Hepatocyte (in vitro differentiated cells): Measurements from ENCODE around the gene CCL20. TPM values are rescaled to one million over a fixed set of nuclear protein-coding genes. Genes with fewer than 3 reads are reported as not detected.

Source experiments
- DNase-seq: peaks from one replicate; pipeline ENCODE4 v3.0.0-alpha.2; 2016; ENCODE audit warnings: low spot score
- H2AFZ ChIP-seq: fragments of 200-600 bp; sonication (generic); 2 replicates; pipeline ENCODE4 v1.6.0; 2016; ENCODE audit warnings: antibody characterized with exemption, mild to moderate bottlenecking
- H3K27ac ChIP-seq: fragments of 200-600 bp; sonication (generic); 2 replicates; pipeline ENCODE4 v1.5.1; 2016; ENCODE audit warnings: mild to moderate bottlenecking
- H3K27me3 ChIP-seq: fragments of 200-600 bp; sonication (generic); 2 replicates; pipeline ENCODE4 v1.6.1; 2016
- H3K36me3 ChIP-seq: fragments of 200-600 bp; sonication (generic); replicated peaks from 2 replicates; pipeline ENCODE4 v1.5.1; 2016; ENCODE audit warnings: low read depth; ENCODE audit not compliant: insufficient read depth
- H3K4me1 ChIP-seq: fragments of 200-600 bp; sonication (generic); 2 replicates; pipeline ENCODE4 v1.5.1; 2016; ENCODE audit warnings: mild to moderate bottlenecking, moderate library complexity; ENCODE audit not compliant: insufficient read depth
- H3K4me2 ChIP-seq: fragments of 200-600 bp; sonication (generic); 2 replicates; pipeline ENCODE4 v1.6.0; 2016
- H3K4me3 ChIP-seq: fragments of 200-600 bp; sonication (generic); 2 replicates; pipeline ENCODE4 v1.5.1; 2016; ENCODE audit warnings: mild to moderate bottlenecking
- H3K79me2 ChIP-seq: fragments of 200-600 bp; sonication (generic); 2 replicates; pipeline ENCODE4 v1.6.0; 2017; ENCODE audit warnings: mild to moderate bottlenecking
- H3K9me2 ChIP-seq: fragments of 200-600 bp; sonication (generic); replicated peaks from 2 replicates; pipeline ENCODE4 v1.6.0; 2017; ENCODE audit warnings: mild to moderate bottlenecking; ENCODE audit not compliant: insufficient read depth
- H3K9me3 ChIP-seq: fragments of 200-600 bp; sonication (generic); 2 replicates; pipeline ENCODE4 v1.5.1; 2016; ENCODE audit warnings: low read depth, mild to moderate bottlenecking
- H4K20me1 ChIP-seq: fragments of 200-600 bp; sonication (generic); 2 replicates; pipeline ENCODE4 v1.6.0; 2016; ENCODE audit warnings: mild to moderate bottlenecking; ENCODE audit not compliant: insufficient read depth, poor library complexity, severe bottlenecking
- CTCF ChIP-seq: fragments of 200-600 bp; sonication (generic); IDR thresholded peaks from 2 replicates; pipeline ENCODE4 v1.5.1; 2016; ENCODE audit warnings: antibody characterized with exemption, mild to moderate bottlenecking; ENCODE audit not compliant: poor library complexity
- EZH2 ChIP-seq: fragments of 200-600 bp; sonication (generic); IDR thresholded peaks from 2 replicates; pipeline ENCODE4 v1.6.1; 2016; ENCODE audit warnings: antibody characterized with exemption, mild to moderate bottlenecking, borderline replicate concordance
- EZH2phosphoT487 ChIP-seq: fragments of 200-600 bp; sonication (generic); IDR thresholded peaks from one replicate; pipeline ENCODE4 v1.6.1; 2018; ENCODE audit warnings: antibody characterized with exemption, mild to moderate bottlenecking, low read depth, moderate library complexity; ENCODE audit not compliant: unreplicated experiment, severe bottlenecking
- WGBS: methylation state at CpG from one replicate; pipeline ENCODE4 v1.1.6; 2016; ENCODE audit warnings: low lambda C conversion rate; ENCODE audit errors: missing lambda C conversion rate; 5-methylcytosine and 5-hydroxymethylcytosine counted together
- polyA plus RNA-seq: library from polyadenylated mRNA; unstranded; fragments of >200 nt; fragmentation: Nextera tagmentation; extraction: Ambion mirVana; gene quantifications from 2 replicates; pipeline ENCODE4 v1.2.1, GENCODE V29; 2016
- small RNA-seq: library from RNA; depleted of rRNA; stranded (forward); fragments of <200 nt; gene quantifications from one replicate; pipeline ENCODE3, GENCODE V24; 2014
- total RNA-seq: library from RNA; depleted of rRNA; stranded (reverse); fragments of >200 nt; gene quantifications from 2 replicates; pipeline ENCODE4 v1.2.3, GENCODE V29; 2014

CCL20 gene
- total and polyA plus RNA-seq, 2 experiments from 2014 or later: 80.0 to 112 TPM

- Histone ChIP-seq H3K9me3 (no peaks in the 10 kb centered on the region), H3K4me1 (peaks cover 16% of the 10 kb centered on the region), H3K27me3 (no peaks in the 10 kb centered on the region), H4K20me1 (no peaks in the 10 kb centered on the region), H3K4me3 (no peak overlapping the region), H3K36me3 (no peaks in the 10 kb centered on the region), H3K27ac (peak overlapping the region; percentile 80), H3K9me2 (no peaks in the 10 kb centered on the region), H3K4me2 (no peak overlapping the region), H2AFZ (no peak overlapping the region), H3K79me2 (no peaks in the 10 kb centered on the region)
- DNase-seq: no peak
- WGBS: 93% methylated on average over 4 of the region's 4 CpGs
- TF ChIP-seq CTCF (no peak), EZH2phosphoT487 (no peak), EZH2 (no peak)
Observed at GRCh38 chr2:227865291-227865690, 51.6 kb downstream of the CCL20 start.

Small RNA genes lying within 50 kb of the gene (small RNA-seq; reads per million reads assigned to genes)
- gene SNRPGP8: not detected

Other genes starting within 250 kb of the CCL20 start
- gene SCYGR2, start 214.9 kb upstream of the CCL20 start, total RNA-seq: not detected in 2 replicates
- not detected in 2 replicates for gene SCYGR2, start 214.9 kb upstream of the CCL20 start, polyA plus RNA-seq
- not detected in 2 replicates for gene SCYGR3, start 199.0 kb upstream of the CCL20 start, total RNA-seq
- not detected in 2 replicates for gene SCYGR3, start 199.0 kb upstream of the CCL20 start, polyA plus RNA-seq
- gene SCYGR4, start 196.3 kb upstream of the CCL20 start, total RNA-seq: not detected in 2 replicates
- gene SCYGR4, start 196.3 kb upstream of the CCL20 start, polyA plus RNA-seq: not detected in 2 replicates
- not detected in 2 replicates for gene SCYGR5, start 147.0 kb upstream of the CCL20 start, total RNA-seq
- not detected in 2 replicates for gene SCYGR5, start 147.0 kb upstream of the CCL20 start, polyA plus RNA-seq
- gene SLC19A3, start 95.8 kb upstream of the CCL20 start, total RNA-seq: 19.7 and 21.8 TPM in 2 replicates
- 13.8 and 15.5 TPM in 2 replicates for gene SLC19A3, start 95.8 kb upstream of the CCL20 start, polyA plus RNA-seq
- not detected in 2 replicates for gene SCYGR6, start 89.1 kb upstream of the CCL20 start, total RNA-seq
- not detected in 2 replicates for gene SCYGR6, start 89.1 kb upstream of the CCL20 start, polyA plus RNA-seq
- gene SCYGR7, start 85.5 kb upstream of the CCL20 start, total RNA-seq: not detected in 2 replicates
- not detected in 2 replicates for gene SCYGR7, start 85.5 kb upstream of the CCL20 start, polyA plus RNA-seq
- gene SCYGR8, start 67.9 kb upstream of the CCL20 start, total RNA-seq: not detected in 2 replicates
- gene SCYGR8, start 67.9 kb upstream of the CCL20 start, polyA plus RNA-seq: not detected in 2 replicates
- 0.23 and 0.68 TPM in 2 replicates for gene DAW1, start 57.8 kb downstream of the CCL20 start, total RNA-seq
- 0.63 and 0.88 TPM in 2 replicates for gene DAW1, start 57.8 kb downstream of the CCL20 start, polyA plus RNA-seq